SK-N-SH (cell line): ENCODE results near the gene SLC12A9. TPM values are rescaled to one million over a fixed set of nuclear protein-coding genes. Genes with fewer than 3 reads are reported as not detected.

ENCODE experiments used
- CTCF ChIA-PET: fragments of 300-600, 350-600 bp; formaldehyde crosslinking; extraction: SDS; loops from one replicate; lab custom pipeline; 2021; lab: Yijun Ruan, JAX
- POLR2A ChIA-PET: fragments of 350-600 bp; sonication (Branson Sonifier 250); formaldehyde crosslinking; extraction: SDS; loops from one replicate; lab custom pipeline; 2020; ENCODE audit warnings: antibody characterized with exemption, inconsistent platforms; lab: Yijun Ruan, JAX
- DNase-seq: peaks from one replicate; pipeline ENCODE4 v3.0.0; 2012
- H2AFZ ChIP-seq: fragments of 200-600 bp; sonication (generic); 2 replicates; pipeline ENCODE4 v1.8.1; 2016; ENCODE audit warnings: antibody characterized with exemption, mild to moderate bottlenecking, low read depth
- H3F3A ChIP-seq: fragments of 200-600 bp; sonication (generic); replicated peaks from 2 replicates; pipeline ENCODE3; 2016; ENCODE audit warnings: antibody characterized with exemption, mild to moderate bottlenecking; ENCODE audit not compliant: insufficient read depth
- H3K27ac ChIP-seq, 2 experiments: fragments of 200-500 bp in 1 of 2; fragments of 200-600 bp in 1 of 2; sonication (Bioruptor generic) in 1 of 2; sonication (generic), shearing (Covaris generic) in 1 of 2; 2 replicates each; pipeline versions ENCODE4 v1.5.1 to v1.6.1; 2014 to 2016; ENCODE audit warnings: low read depth in 2 of 2, inconsistent platforms in 1 of 2, low read length in 1 of 2, mild to moderate bottlenecking in 1 of 2, mixed read lengths in 1 of 2
- H3K27me3 ChIP-seq: fragments of 200-600 bp; sonication (generic), shearing (Covaris generic); 2 replicates; pipeline ENCODE4 v1.6.1; 2016; ENCODE audit warnings: mixed run types; ENCODE audit not compliant: insufficient read depth
- H3K36me3 ChIP-seq, 2 experiments: fragments of 200-500 bp in 1 of 2; fragments of 200-600 bp in 1 of 2; sonication (Bioruptor generic) in 1 of 2; sonication (generic) in 1 of 2; replicated peaks in 1 of 2; 2 replicates each; pipeline versions ENCODE3 to v1.5.1; 2014 to 2016; ENCODE audit warnings: low read length in 1 of 2, mild to moderate bottlenecking in 1 of 2; ENCODE audit not compliant: insufficient read depth in 2 of 2, control insufficient read depth in 1 of 2
- H3K4me1 ChIP-seq, 2 experiments: fragments of 200-500 bp in 1 of 2; fragments of 200-600 bp in 1 of 2; sonication (Bioruptor generic) in 1 of 2; sonication (generic), shearing (Covaris generic) in 1 of 2; 2 replicates each; pipeline versions ENCODE4 v1.5.1 to v1.6.1; 2014 to 2016; ENCODE audit warnings: low read depth in 1 of 2, low read length in 1 of 2, mixed run types in 1 of 2; ENCODE audit not compliant: insufficient read depth in 2 of 2, control insufficient read depth in 1 of 2
- H3K4me2 ChIP-seq: fragments of 200-600 bp; sonication (generic), shearing (Covaris generic); 2 replicates; pipeline ENCODE4 v1.6.1; 2017; ENCODE audit warnings: mixed run types
- H3K4me3 ChIP-seq, 2 experiments: fragments of 200-500 bp in 1 of 2; fragments of 200-600 bp in 1 of 2; sonication (Bioruptor generic) in 1 of 2; sonication (generic), shearing (Covaris generic) in 1 of 2; 2 replicates each; pipeline versions ENCODE4 v1.5.1 to v1.8.1; 2014 to 2016; ENCODE audit warnings: low read depth in 2 of 2, inconsistent platforms in 1 of 2, low read length in 1 of 2, mild to moderate bottlenecking in 1 of 2, mixed read lengths in 1 of 2, moderate library complexity in 1 of 2
- H3K79me2 ChIP-seq: fragments of 200-600 bp; sonication (generic); 2 replicates; pipeline ENCODE4 v1.8.1; 2017; ENCODE audit warnings: mild to moderate bottlenecking; ENCODE audit not compliant: insufficient read depth
- H3K9ac ChIP-seq: fragments of 200-600 bp; sonication (generic); 2 replicates; pipeline ENCODE4 v1.6.1; 2017; ENCODE audit warnings: mixed run types
- H3K9me2 ChIP-seq: fragments of 200-600 bp; sonication (generic); 2 replicates; pipeline ENCODE4 v1.6.1; 2017; ENCODE audit warnings: mixed run types
- H3K9me3 ChIP-seq: fragments of 200-600 bp; sonication (generic); 2 replicates; pipeline ENCODE4 v1.6.1; 2017; ENCODE audit warnings: mixed run types, mild to moderate bottlenecking, moderate library complexity
- H4K20me1 ChIP-seq: fragments of 200-600 bp; sonication (generic); 2 replicates; pipeline ENCODE4 v1.6.1; 2017; ENCODE audit warnings: mild to moderate bottlenecking, mixed run types; ENCODE audit not compliant: insufficient read depth
- EP300 ChIP-seq, 2 experiments: IDR thresholded peaks; 2 replicates each; pipeline versions ENCODE4 v1.4.0 to v1.6.1; 2012; ENCODE audit warnings: borderline replicate concordance in 1 of 2, low read depth in 1 of 2, low read length in 1 of 2
- GABPA ChIP-seq: IDR thresholded peaks from 2 replicates; pipeline ENCODE4 v1.4.0; 2012; ENCODE audit warnings: low read depth, mild to moderate bottlenecking
- MEF2A ChIP-seq: IDR thresholded peaks from 2 replicates; pipeline ENCODE4 v1.4.0; 2012; ENCODE audit warnings: low read depth, borderline replicate concordance
- NRF1 ChIP-seq: IDR thresholded peaks from 2 replicates; pipeline ENCODE4 v1.6.1; 2012; ENCODE audit warnings: low read depth, mild to moderate bottlenecking, low read length
- POLR2AphosphoS5 ChIP-seq: IDR thresholded peaks from 2 replicates; pipeline ENCODE4 v1.6.1; 2012; ENCODE audit warnings: low read depth, low read length
- RXRA ChIP-seq: IDR thresholded peaks from 2 replicates; pipeline ENCODE4 v1.4.0; 2012; ENCODE audit warnings: low read depth, mild to moderate bottlenecking, borderline replicate concordance
- SIN3A ChIP-seq: IDR thresholded peaks from 2 replicates; pipeline ENCODE4 v1.6.1; 2012; ENCODE audit warnings: low read depth, mild to moderate bottlenecking, low read length, moderate library complexity, borderline replicate concordance
- TAF1 ChIP-seq: IDR thresholded peaks from 2 replicates; pipeline ENCODE4 v1.6.1; 2012; ENCODE audit warnings: low read depth, mild to moderate bottlenecking, low read length, moderate library complexity, borderline replicate concordance
- WGBS: methylation state at CpG from one replicate; pipeline ENCODE4 v1.1.6; 2017; ENCODE audit warnings: low lambda C conversion rate; 5-methylcytosine and 5-hydroxymethylcytosine counted together
- polyA plus RNA-seq, 3 experiments: library from polyadenylated mRNA; depleted of rRNA; stranded (reverse); fragments of >200 nt; gene quantifications; 2 replicates each; pipeline ENCODE4 v1.2.3, GENCODE V29; 2012
- TF ChIP-seq, protein P1 (sequence below): IDR thresholded peaks from 2 replicates; pipeline ENCODE4; 2012

Gene SLC12A9
- polyA plus RNA-seq, 1 of the 3 experiments (the other 2 are of a cell fraction) = 29.7 TPM

DNA sequence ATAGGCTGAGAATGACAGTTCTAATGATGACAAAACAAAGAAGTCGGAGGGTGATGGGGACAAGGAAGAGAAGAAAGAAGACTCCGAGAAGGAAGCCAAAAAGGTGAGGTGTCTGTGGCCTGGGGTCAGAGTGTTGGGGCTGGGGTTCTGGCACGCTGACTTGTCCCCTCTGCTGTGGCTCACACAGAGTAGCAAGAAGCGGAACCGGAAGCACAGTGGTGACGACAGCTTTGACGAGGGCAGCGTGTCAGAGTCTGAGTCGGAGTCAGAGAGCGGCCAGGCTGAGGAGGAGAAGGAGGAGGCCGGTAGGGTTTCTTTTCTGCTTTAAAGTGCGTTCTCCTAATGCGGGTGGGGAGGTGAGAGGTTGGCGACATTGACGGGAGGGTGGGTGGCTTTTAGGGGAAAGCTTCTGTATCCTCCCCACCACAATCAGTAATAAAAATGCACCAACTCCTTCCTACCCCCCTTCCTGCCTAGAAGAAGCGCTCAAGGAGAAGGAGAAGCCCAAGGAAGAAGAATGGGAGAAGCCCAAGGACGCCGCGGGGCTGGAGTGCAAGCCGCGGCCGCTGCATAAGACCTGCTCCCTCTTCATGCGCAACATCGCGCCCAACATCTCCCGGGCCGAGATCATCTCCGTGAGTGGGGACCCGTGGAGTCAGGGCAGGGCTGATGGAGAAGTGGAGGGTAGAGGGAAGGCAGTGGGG lies 32.4 kb downstream of the SLC12A9 start:
- peaks cover 65 to 82% of the 10 kb centered on the region in 2 experiments for H3K36me3 ChIP-seq
- 93% methylated on average over 29 of the region's 29 CpGs for WGBS

DNA sequence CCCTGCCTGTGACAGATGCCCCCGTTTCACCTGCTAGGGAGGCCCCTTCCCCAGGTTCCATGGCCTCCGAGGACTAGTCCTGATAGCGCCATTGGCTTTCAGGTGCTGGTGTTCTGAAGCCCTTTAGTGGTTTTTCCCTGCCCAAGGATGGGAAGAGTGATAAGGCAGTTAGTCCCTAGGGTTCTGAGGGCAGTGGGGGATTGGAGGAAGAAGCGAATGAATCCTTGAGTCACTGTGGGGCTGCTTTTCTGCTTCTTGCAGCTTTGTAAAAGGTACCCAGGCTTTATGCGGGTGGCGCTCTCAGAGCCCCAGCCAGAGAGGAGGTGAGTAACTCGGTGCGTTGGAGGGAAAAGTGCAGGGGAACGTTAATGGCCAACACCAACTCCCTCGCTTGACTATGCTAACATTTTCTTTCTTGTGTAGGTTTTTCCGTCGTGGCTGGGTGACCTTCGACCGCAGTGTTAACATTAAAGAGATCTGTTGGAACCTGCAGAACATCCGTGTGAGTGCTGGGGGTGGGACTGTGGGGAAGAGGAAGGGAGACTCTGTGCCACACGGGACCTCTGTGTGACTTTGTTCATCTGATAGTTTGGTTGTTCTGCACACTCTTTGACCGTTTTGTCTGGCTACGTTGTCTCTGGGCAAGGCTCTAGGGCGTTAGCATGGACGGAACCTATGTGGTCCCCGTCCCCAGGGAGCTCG lies 33.1 kb downstream of the SLC12A9 start:
- Histone ChIP-seq H3K27ac (no peak overlapping the region), H3K79me2 (peaks cover 67% of the 10 kb centered on the region)
- TF ChIP-seq POLR2AphosphoS5 (0 out of 2 replicates have a peak, but pooled peaks have one; percentile 18), GABPA (no peak), NRF1 (no peak)
- TF ChIP-seq, all 33 proteins: peak for 1
- no peaks in the 10 kb centered on the region for H3K9me2 ChIP-seq
- ChIA-PET CTCF (interaction anchor here (1.1 to 4.9 kb wide), 4 partner anchors 8 to 403 kb away, joined by 5 to 16 read pairs (median 5); partner anchors contain the start of gene SLC12A9), POLR2A (interaction anchor here (5.8 kb wide), 1 partner anchor 9 kb away, joined by 126 read pairs; the partner anchor contains the start of gene SRRT)
- peaks cover 4 to 33% of the 10 kb centered on the region in 2 experiments for H3K4me1 ChIP-seq
- peaks cover 64 to 80% of the 10 kb centered on the region in 2 experiments for H3K36me3 ChIP-seq
- peaks cover 21% of the 10 kb centered on the region for H4K20me1 ChIP-seq
- H3K27me3 ChIP-seq = no peaks in the 10 kb centered on the region
- H3K4me2 ChIP-seq = no peak overlapping the region
- no peak overlapping the region for H3K4me3 ChIP-seq
- H2AFZ ChIP-seq = no peak overlapping the region
- DNase-seq = no peak
- 90% methylated on average over 22 of the region's 22 CpGs for WGBS
- no peaks in the 10 kb centered on the region for H3K9me3 ChIP-seq
- H3K9ac ChIP-seq = no peak overlapping the region
- H3F3A ChIP-seq = peaks cover 48% of the 10 kb centered on the region

More for the DNA sequence above, 32.4 kb downstream of the SLC12A9 start:
- TF ChIP-seq TAF1 (no peak), MEF2A (no peak), EP300 (IDR thresholded peaks at IDR 0.05; ENCODE audit: borderline replicate concordance in 1 of 2, low read depth in 1 of 2, low read length in 1 of 2) (no peak), RXRA (no peak), SIN3A (no peak)
- TF ChIP-seq, protein P1, sequence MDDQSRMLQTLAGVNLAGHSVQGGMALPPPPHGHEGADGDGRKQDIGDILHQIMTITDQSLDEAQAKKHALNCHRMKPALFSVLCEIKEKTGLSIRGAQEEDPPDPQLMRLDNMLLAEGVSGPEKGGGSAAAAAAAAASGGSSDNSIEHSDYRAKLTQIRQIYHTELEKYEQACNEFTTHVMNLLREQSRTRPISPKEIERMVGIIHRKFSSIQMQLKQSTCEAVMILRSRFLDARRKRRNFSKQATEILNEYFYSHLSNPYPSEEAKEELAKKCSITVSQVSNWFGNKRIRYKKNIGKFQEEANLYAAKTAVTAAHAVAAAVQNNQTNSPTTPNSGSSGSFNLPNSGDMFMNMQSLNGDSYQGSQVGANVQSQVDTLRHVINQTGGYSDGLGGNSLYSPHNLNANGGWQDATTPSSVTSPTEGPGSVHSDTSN = no peak
- CTCF ChIA-PET = interaction anchor here (4.9 kb wide), 1 partner anchor 33 kb away, joined by 16 read pairs; the partner anchor contains the start of gene SLC12A9
- H2AFZ ChIP-seq = no peak overlapping the region
- peak; percentile 30 for DNase-seq
- POLR2A ChIA-PET = interaction anchor here (5.8 kb wide), 1 partner anchor 9 kb away, joined by 126 read pairs; the partner anchor contains the start of gene SRRT
- no peak overlapping the region for H3K4me3 ChIP-seq
- no peaks in the 10 kb centered on the region for H3K27me3 ChIP-seq
- H3K4me2 ChIP-seq = no peak overlapping the region
- H3K4me1 ChIP-seq = peaks cover 4 to 27% of the 10 kb centered on the region in 2 experiments
- peaks cover 28% of the 10 kb centered on the region for H4K20me1 ChIP-seq
- peaks cover 46% of the 10 kb centered on the region for H3F3A ChIP-seq
- H3K9me3 ChIP-seq = no peaks in the 10 kb centered on the region
- no peaks in the 10 kb centered on the region for H3K9me2 ChIP-seq
- no peak overlapping the region for H3K27ac ChIP-seq
- H3K9ac ChIP-seq = no peak overlapping the region
- peaks cover 74% of the 10 kb centered on the region for H3K79me2 ChIP-seq
